ENCODE data around the gene VPS4A. TPM values are rescaled to one million over a fixed set of nuclear protein-coding genes. Genes with fewer than 3 reads are reported as not detected.

The VPS4A gene
- total RNA-seq, 2 experiments from 2014 or later: 30.5 to 31.2 TPM

GRCh38 chr16:69270831-69271230 is 40.3 kb upstream of the VPS4A start:
- TF ChIP-seq CTCF (IDR thresholded peaks at IDR 0.05): no peak
- Mint-ChIP-seq H3K9me3 (no peaks in the 10 kb centered on the region), H3K36me3 (ENCODE audit: low read depth) (peaks cover 3% of the 10 kb centered on the region), H3K4me1 (ENCODE audit: low read depth) (no peaks in the 10 kb centered on the region), H3K27me3 (no peaks in the 10 kb centered on the region), H3K27ac (no peak overlapping the region), H3K4me3 (no peak overlapping the region)
- DNase-seq: no peak
- ATAC-seq: no peak
- intact Hi-C loops (cut with micrococcal nuclease): no loop called here
- ChIA-PET POLR2A (no interaction called here), CTCF (interaction anchor here (1.1 to 1.7 kb wide), 2 partner anchors 114 to 121 kb away, joined by 4 read pairs; no protein-coding TSS in a partner anchor)

GRCh38 chr16:69273009-69273408 is 38.1 kb upstream of the VPS4A start:
- no peaks in the 10 kb centered on the region for H3K27me3 Mint-ChIP-seq
- no peaks in the 10 kb centered on the region for H3K9me3 Mint-ChIP-seq
- no peaks in the 10 kb centered on the region for H3K4me1 Mint-ChIP-seq (ENCODE audit: low read depth)
- CTCF ChIA-PET: no interaction called here
- no peak overlapping the region for H3K4me3 Mint-ChIP-seq
- no peak overlapping the region for H3K27ac Mint-ChIP-seq
- POLR2A ChIA-PET: no interaction called here
- ATAC-seq (no peak), DNase-seq (no peak)
- H3K36me3 Mint-ChIP-seq (ENCODE audit: low read depth): peaks cover 3% of the 10 kb centered on the region
- TF ChIP-seq CTCF (IDR thresholded peaks at IDR 0.05): no peak
- intact Hi-C loops (cut with micrococcal nuclease): no loop called here

- no peaks in the 10 kb centered on the region for H3K4me1 Mint-ChIP-seq (ENCODE audit: low read depth)
- H3K4me3 Mint-ChIP-seq: no peak overlapping the region
- ATAC-seq (no peak), DNase-seq (no peak)
- peaks cover 3% of the 10 kb centered on the region for H3K36me3 Mint-ChIP-seq (ENCODE audit: low read depth)
- TF ChIP-seq CTCF (IDR thresholded peaks at IDR 0.05): no peak
- H3K27ac Mint-ChIP-seq: no peak overlapping the region
- ChIA-PET POLR2A (interaction anchor here (0.7 kb wide), 1 partner anchor 706 kb away, joined by 3 read pairs; no protein-coding TSS in a partner anchor), CTCF (interaction anchor here (2.2 kb wide), 1 partner anchor 10 kb away, joined by 6 read pairs; no protein-coding TSS in a partner anchor)
- intact Hi-C loops (cut with micrococcal nuclease): no loop called here
- no peaks in the 10 kb centered on the region for H3K9me3 Mint-ChIP-seq
- no peaks in the 10 kb centered on the region for H3K27me3 Mint-ChIP-seq
Observed at GRCh38 chr16:69274699-69275235, 36.4 kb upstream of the VPS4A start.

GRCh38 chr16:69276148-69277115 is 34.7 kb upstream of the VPS4A start:
- intact Hi-C loops (cut with micrococcal nuclease): no loop called here
- POLR2A ChIA-PET: interaction anchor here (1.0 kb wide), 1 partner anchor 140 kb away, joined by 3 read pairs; no protein-coding TSS in a partner anchor

More at GRCh38 chr16:69276148-69277115, 34.7 kb upstream of the VPS4A start:
- Mint-ChIP-seq H3K27ac (no peak overlapping the region), H3K4me3 (no peak overlapping the region), H3K27me3 (no peaks in the 10 kb centered on the region), H3K4me1 (ENCODE audit: low read depth) (no peaks in the 10 kb centered on the region), H3K36me3 (ENCODE audit: low read depth) (no peaks in the 10 kb centered on the region), H3K9me3 (no peaks in the 10 kb centered on the region)
- ATAC-seq: no peak
- no peak for TF ChIP-seq CTCF (IDR thresholded peaks at IDR 0.05)
- CTCF ChIA-PET: interaction anchor here (0.7 to 2.0 kb wide), 5 partner anchors 9 to 1508 kb away, joined by 3 to 7 read pairs (median 4); no protein-coding TSS in a partner anchor
- no peak for DNase-seq
